Measurements from ENCODE around the gene NOS3. TPM values are rescaled to one million over a fixed set of nuclear protein-coding genes. Genes with fewer than 3 reads are reported as not detected.

NOS3 gene
- polyA plus RNA-seq, 1 of the 3 experiments (the other 2 are of a cell fraction): 0.41 TPM

DNA sequence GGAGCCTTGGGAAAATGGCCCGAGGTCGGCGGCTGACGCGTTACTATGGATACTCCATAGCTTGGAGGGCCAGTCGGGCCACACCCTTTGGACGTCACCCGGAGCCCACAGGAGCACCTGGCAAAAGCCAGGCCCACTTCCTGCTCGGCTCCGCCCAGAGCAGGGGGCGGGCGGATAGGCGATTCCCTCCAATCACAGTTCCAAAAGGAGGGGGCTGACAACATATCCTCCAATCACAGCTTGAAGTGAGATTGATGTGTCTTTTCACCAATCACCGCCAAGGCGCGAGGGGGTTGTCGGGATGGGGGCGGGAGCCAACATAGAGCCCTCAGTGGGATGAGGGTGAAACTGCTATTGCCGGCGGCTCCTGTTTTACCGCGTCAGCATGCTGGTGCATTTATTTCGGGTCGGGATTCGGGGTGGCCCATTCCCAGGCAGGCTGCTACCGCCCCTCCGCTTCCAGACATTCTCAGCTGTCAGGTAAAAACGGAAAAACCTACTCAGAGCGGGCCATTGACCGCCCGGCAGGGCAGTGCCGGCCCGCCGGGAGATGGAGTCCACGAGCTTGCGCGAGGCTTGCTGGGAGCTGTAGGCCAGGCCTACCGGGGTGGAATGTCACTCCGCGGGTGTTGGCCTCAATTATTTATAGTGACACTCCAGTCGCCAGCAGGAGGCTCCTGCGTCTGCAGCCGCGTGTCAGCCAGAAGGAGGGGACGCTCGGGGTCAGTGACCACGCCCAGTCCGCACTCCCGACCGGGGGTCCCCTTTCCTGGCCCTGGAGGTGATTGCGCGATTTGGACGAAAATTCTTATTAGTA is 37.5 kb downstream of the NOS3 start, which contains the start of gene ABCB8 (continued):
- TF ChIP-seq SMC3 (IDR thresholded peaks at IDR 0.05; ENCODE audit: low read depth, low read length): peak; percentile 81
- TF ChIP-seq NRF1 (IDR thresholded peaks at IDR 0.05; ENCODE audit: low read depth, low read length): peak; percentile 56
- TF ChIP-seq TAF1 (IDR thresholded peaks at IDR 0.05; ENCODE audit: borderline replicate concordance, low read depth, low read length): no peak; the same call in none of the 2 replicates
- TF ChIP-seq SIN3A (IDR thresholded peaks at IDR 0.05; ENCODE audit: borderline replicate concordance, low read depth, low read length): peak; percentile 57; the same call in 1 of the 2 replicates
- TF ChIP-seq GATA2 (CRISPR knock-in tag; IDR thresholded peaks at IDR 0.05): no peak
- TF ChIP-seq JUND (IDR thresholded peaks at IDR 0.05): no peak
- no peak for TF ChIP-seq EP300 (IDR thresholded peaks at IDR 0.05; ENCODE audit: borderline replicate concordance in 1 of 2, low read depth in 1 of 2, low read length in 1 of 2)
- TF ChIP-seq EZH2phosphoT487 (IDR thresholded peaks at IDR 0.05; ENCODE audit: borderline replicate concordance, low read depth): no peak
- TF ChIP-seq YY1 (IDR thresholded peaks at IDR 0.05; ENCODE audit: low read depth): peak; percentile 80
- TF ChIP-seq FOSL2 (IDR thresholded peaks at IDR 0.05; ENCODE audit: borderline replicate concordance, low read depth): no peak; the same call in 1 of the 2 replicates
- no peak; the same call in 1 of the 2 replicates for TF ChIP-seq TCF12 (IDR thresholded peaks at IDR 0.05)
- TF ChIP-seq, protein P1, sequence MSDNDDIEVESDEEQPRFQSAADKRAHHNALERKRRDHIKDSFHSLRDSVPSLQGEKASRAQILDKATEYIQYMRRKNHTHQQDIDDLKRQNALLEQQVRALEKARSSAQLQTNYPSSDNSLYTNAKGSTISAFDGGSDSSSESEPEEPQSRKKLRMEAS (IDR thresholded peaks at IDR 0.05; ENCODE audit: low read depth): peak; percentile 94
- TF ChIP-seq GABPA (IDR thresholded peaks at IDR 0.05; ENCODE audit: low read depth): peak; percentile 53
- TF ChIP-seq RAD21 (IDR thresholded peaks at IDR 0.05; ENCODE audit: low read length): peak; percentile 83

DNA sequence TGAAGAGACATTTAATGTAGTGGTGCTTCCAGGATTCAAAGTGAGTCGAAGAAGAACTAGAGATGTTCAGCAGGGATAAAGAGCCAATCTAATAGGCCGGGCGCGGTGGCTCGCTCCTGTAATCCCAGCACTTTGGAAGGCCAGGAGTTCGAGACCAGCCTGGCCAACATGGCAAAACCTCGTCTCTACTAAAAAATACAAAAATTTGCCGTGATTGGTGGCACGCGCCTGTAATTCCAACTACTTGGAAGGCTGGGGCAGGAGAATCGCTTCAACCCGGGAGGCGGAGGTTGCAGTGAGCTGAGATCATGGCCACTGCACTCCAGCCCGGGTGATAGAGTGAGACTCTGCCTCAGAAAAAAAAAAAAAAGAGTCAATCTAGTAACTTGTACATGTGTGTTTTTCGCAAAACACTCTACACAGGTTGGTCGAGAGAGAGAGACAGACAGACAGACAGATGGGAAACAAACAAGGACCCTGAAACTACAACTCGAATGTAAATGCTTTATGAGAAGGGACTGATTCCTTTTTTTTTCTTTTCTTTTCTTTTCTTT is 38.2 kb downstream of the NOS3 start:
- H3K27me3 ChIP-seq (ENCODE audit: insufficient read depth): no peaks in the 10 kb centered on the region
- no peaks in the 10 kb centered on the region for H3K9me3 ChIP-seq
- H3K4me1 ChIP-seq (ENCODE audit: control insufficient read depth in 1 of 2, insufficient read depth in 2 of 2, low read depth in 1 of 2, low read length in 1 of 2): peaks cover 7 to 10% of the 10 kb centered on the region in 2 experiments; a peak in 2 of 4 replicates
- peaks cover 0 to 20% of the 10 kb centered on the region in 2 experiments for H3K36me3 ChIP-seq (replicated peaks in 1 of 2; ENCODE audit: control insufficient read depth in 1 of 2, insufficient read depth in 2 of 2, low read length in 1 of 2)
- CTCF ChIA-PET: interaction anchor here (1.0 to 6.4 kb wide), 19 partner anchors 10 to 249 kb away, joined by 3 to 73 read pairs (median 5); partner anchors contain the start of genes AGAP3 and CDK5
- TF ChIP-seq RCOR1 (IDR thresholded peaks at IDR 0.05; ENCODE audit: low read length) (no peak), SIN3A (IDR thresholded peaks at IDR 0.05; ENCODE audit: borderline replicate concordance, low read depth, low read length) (no peak), FOSL2 (IDR thresholded peaks at IDR 0.05; ENCODE audit: borderline replicate concordance, low read depth) (no peak)
- TF ChIP-seq, protein P1 (IDR thresholded peaks at IDR 0.05; ENCODE audit: low read depth): peak; percentile 4; the same call in 1 of the 2 replicates
- peak overlapping the region; percentile 69 to 90 for H3K27ac ChIP-seq (ENCODE audit: low read depth in 2 of 2, low read length in 1 of 2)
- peak overlapping the region; percentile 74 for H3K9ac ChIP-seq
- H3K79me2 ChIP-seq (ENCODE audit: insufficient read depth): peaks cover 46% of the 10 kb centered on the region
- peak overlapping the region; percentile 89 for H3K4me2 ChIP-seq
- POLR2A ChIA-PET: interaction anchor here (1.0 to 2.3 kb wide), 11 partner anchors 10 to 241 kb away, joined by 3 to 15 read pairs (median 7); partner anchors contain the start of genes CHPF2 and FASTK
- peak overlapping the region; percentile 98 for H2AFZ ChIP-seq (ENCODE audit: low read depth)
- DNase-seq: no peak
- 39% methylated on average over 17 of the region's 17 CpGs for WGBS (ENCODE audit: low lambda C conversion rate)
- H3F3A ChIP-seq (replicated peaks; ENCODE audit: insufficient read depth): peaks cover 5% of the 10 kb centered on the region
- H3K9me2 ChIP-seq: no peaks in the 10 kb centered on the region
- H4K20me1 ChIP-seq (ENCODE audit: insufficient read depth): no peaks in the 10 kb centered on the region
- H3K4me3 ChIP-seq (ENCODE audit: low read depth in 2 of 2, low read length in 1 of 2): peak overlapping the region; percentile 84 to 85
